ENCODE results near the gene RABGGTA.
"Not testable (repeated sequence)": the region's sequence is repeated elsewhere in the genome, so short reads cannot be mapped to it uniquely, and the experiment has no call there.

The RABGGTA gene

DNA sequence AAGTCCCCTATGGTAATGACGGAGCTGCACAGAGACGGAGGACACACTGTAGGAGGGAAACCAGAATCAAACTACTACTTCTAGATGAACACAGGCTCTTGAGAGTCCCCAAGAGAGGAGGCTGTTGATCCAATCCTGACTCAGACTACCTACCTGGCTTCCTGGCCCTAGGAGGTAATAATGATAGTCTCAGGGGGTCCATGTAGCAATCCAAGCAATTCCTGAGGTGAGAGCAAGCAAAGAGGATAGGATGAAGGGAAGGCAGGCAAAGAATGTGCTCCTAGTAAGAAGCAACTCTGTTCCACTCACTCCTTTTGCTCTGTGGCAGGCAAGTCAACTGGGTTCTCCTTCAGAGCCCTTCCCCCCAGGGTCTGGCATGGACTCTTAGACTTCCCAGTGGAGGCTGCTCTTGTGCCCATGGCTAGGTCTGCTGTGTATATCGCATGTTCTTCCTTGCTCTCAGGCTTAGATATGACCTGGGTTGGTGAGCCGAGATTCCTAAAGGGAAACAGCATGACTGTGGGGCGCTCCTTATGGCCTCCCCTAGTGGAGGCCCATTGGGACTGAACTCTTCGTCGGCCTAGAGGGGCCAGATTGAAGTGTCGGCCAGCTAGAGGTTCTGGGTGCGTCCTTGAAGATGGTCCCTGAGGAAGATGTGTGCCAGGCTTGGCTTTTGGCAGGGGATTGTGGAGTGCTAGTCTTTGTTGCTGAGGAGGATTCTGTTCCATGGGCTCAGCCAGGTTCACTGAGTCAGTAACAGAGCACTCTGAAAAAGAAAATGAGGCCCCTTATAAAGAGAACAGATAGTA, 31.1 kb downstream of the RABGGTA start:
- DNase-seq (ENCODE audit: low read depth) = no peak

DNA sequence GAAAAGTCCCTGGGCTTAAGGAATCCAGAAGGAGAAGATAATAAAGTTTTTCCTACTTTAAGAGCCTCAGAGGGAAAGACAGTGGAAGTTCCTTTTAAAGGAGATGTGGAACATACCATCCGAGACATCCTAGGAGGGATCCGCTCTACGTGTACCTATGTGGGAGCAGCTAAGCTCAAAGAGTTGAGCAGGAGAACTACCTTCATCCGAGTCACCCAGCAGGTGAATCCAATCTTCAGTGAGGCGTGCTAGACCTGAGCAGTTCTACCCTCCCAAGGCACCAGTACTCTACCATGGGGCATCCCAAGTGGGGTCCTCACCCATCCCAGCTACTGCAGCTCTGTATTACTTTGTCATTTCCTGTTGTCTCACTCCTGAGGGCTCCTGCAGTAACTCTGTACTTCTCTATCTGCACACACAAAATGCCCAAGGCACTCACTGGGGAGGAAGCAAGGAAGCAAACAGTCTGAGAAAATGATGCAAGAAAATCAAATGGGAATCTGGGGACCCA, 32.8 kb downstream of the RABGGTA start:
- no peak for DNase-seq (ENCODE audit: low read depth)

DNA sequence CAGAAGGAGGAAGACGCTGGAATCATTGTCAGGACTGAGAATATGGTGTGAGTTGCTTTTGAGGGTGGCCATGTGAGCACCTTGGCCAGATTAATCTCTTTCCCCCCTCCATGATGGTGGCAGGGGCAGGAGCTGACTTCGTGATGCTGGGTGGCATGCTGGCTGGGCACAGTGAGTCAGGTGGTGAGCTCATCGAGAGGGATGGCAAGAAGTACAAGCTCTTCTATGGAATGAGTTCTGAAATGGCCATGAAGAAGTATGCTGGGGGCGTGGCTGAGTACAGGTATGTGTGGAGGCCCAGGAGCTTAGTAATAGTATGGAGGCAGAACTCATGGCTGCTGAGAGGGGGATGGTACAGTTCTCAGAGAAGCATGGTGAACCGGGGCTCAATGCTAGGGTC, 33.3 kb downstream of the RABGGTA start:
- no peak for DNase-seq (ENCODE audit: low read depth)

- DNase-seq (ENCODE audit: low read depth) = peak; percentile 71
Measured at GRCh38 chr14:24237463-24237955, 33.9 kb downstream of the RABGGTA start.

- no peak for DNase-seq (ENCODE audit: low read depth)
Measured at GRCh38 chr14:24236689-24237462, 34.5 kb downstream of the RABGGTA start.

DNA sequence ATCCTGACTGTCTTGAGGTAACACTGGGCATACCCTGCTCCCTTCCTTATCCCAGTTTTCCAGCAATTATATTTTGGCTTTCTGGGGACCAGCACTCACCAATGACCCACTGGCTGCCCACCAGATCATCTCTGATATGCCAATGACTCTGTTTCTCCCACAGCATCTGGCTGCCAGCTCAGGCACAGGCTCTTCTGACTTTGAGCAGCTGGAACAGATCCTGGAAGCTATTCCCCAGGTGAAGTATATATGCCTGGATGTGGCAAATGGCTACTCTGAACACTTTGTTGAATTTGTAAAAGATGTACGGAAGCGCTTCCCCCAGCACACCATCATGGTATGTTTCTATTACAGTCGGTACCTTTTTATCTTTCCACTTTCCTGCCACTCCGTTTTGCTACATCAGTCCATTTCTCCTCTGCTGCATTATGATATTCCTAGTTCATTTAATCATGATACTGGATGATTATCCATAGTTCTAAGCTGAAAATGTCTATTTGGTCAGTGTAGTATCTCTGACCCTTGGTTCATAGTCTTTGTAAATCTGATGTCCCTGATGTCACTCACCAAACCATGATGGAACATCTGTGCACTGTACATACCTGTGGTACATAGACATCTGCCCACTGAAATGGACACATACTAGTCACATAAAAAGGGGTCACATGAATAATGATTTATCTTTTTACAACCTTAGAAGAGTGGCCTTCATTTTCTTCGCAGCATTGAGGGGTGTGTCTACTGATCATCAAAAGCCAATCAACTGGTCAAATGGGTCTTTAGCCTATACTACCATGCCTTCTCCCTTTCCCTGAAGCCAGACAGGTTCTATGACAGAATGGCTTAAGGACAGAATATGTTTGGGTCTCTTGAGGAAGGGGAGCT, 35.4 kb downstream of the RABGGTA start:
- DNase-seq (ENCODE audit: low read depth) = no peak

GRCh38 chr14:24234095-24235005, 37.0 kb downstream of the RABGGTA start:
- DNase-seq (ENCODE audit: low read depth) = no peak

GRCh38 chr14:24233538-24233866, 37.9 kb downstream of the RABGGTA start:
- DNase-seq (ENCODE audit: low read depth) = no peak

DNA sequence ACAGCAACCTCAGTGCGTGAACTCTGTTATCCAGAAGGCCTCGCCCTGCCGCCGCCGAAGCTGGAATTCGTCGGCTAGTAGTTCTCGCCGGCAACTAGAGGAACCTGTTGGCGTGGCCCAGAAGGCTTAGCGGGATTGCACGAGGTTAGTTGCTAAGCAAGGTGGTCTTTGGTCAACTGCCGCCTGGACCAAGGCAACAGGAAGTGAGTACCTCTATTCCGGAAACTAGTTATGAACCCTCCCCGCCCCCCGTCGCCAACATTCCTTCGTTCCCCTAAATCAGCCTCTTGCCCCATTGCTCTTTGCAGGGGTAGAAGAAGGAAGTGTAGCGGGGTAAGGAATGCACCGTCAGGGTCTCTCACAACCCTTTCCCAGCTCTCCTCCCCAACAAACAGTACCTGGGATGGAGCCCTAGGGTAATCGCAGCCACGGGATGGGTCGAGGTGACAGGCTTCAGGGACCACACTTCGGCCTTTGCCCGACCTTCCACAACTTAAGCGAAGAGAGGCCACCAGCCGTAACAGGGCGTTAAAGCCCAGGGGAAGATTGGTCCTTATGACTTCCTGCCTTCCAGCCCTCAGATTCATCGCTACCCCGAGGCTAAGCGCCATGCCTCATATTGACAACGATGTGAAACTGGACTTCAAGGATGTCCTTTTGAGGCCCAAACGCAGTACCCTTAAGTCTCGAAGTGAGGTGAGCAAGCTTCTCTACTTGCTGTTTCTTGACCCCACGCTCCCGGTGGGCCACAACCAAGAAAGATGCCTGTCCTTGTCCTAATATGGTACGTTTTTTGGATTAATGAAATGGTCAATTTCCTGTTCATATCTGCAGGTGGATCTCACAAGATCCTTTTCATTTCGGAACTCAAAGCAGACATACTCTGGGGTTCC, 38.5 kb downstream of the RABGGTA start, which contains the start of gene GMPR2:
Gene GMPR2, plus strand, starts transcription at position 285 of the 893 bp plus-strand sequence. Its CDS starts 325 bp downstream, at position 610.
- no peak for DNase-seq (ENCODE audit: low read depth)

DNA sequence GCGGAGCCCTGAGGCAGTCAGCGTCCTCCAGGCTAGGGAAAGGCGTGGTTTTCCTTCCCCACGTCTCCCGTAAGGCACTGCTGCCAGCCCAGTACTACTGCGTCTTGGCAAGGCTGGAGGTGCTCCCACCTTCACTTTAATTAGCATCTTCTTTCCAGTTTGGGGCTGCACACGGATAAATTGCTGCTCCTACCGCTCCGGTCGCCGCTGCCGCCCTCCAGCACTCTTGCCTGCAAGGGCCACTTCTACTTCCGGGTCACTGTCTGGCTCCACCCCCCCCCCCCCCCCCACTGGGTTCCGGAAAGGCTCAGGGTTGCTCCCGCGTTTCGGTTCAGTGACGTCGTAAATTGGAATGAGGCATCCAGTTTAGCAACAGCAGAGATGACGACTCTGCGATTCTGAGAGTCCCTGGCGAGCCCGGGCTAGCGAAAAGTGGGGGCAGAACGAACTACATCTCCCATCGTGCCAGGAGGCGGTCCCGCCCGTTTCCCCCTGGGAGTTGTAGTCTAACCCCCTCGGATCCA, 39.2 kb downstream of the RABGGTA start, which contains the start of gene NEDD8:
Gene NEDD8, minus strand, starts transcription at position 247 of the 524 bp plus-strand sequence. Its CDS starts 100 bp downstream, at position 147.
- DNase-seq (ENCODE audit: low read depth) = peak; percentile 97

GRCh38 chr14:24231263-24232120, 39.9 kb downstream of the RABGGTA start:
- DNase-seq (ENCODE audit: low read depth) = no peak

DNA sequence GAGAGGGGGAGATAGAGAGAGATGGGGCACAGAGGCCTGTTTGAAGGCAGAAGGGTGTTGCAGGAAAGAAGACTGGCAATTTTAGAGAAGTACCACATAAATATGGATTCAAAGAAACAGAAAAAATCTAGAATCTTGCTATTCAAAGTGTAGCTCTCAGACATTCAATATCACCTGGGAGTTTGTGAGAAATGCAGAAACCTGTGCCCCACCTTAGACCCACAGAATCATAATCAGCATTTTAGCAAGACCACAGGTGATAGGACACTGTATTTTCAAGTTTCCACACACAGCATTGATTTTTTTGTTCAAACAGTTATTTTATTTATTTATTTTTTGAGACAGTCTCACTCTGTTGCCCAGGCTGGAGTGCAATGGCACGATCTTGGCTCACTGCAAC, 42.5 kb downstream of the RABGGTA start:
- DNase-seq (ENCODE audit: low read depth) = no peak

- no peak for DNase-seq (ENCODE audit: low read depth)
Measured at GRCh38 chr14:24226473-24226872, 44.9 kb downstream of the RABGGTA start.

GRCh38 chr14:24224618-24225071, 46.8 kb downstream of the RABGGTA start:
- DNase-seq (ENCODE audit: low read depth) = peak; percentile 41

DNA sequence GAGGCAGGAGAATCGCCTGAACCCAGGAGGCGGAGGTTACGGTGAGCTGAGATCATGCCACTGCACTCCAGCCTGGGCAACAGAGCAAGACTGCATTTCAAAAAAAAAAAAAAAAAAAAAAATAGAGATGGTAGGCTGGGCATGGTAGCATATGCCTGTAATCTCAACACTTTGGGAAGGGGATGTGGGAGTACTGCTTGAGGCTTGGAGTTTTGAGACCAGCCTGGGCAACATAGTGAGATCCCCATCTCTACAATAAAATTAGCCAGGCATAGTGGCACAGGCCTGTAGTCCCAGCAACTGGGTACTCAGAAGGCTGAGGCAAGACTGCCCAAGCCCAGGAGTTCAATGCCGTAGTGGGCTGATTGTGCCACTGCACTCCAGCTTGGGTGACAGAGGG, 48.4 kb downstream of the RABGGTA start:
- not testable (repeated sequence) for DNase-seq (ENCODE audit: low read depth)

- DNase-seq (ENCODE audit: low read depth) = no peak
Measured at GRCh38 chr14:24219521-24219920, 51.9 kb downstream of the RABGGTA start.

DNA sequence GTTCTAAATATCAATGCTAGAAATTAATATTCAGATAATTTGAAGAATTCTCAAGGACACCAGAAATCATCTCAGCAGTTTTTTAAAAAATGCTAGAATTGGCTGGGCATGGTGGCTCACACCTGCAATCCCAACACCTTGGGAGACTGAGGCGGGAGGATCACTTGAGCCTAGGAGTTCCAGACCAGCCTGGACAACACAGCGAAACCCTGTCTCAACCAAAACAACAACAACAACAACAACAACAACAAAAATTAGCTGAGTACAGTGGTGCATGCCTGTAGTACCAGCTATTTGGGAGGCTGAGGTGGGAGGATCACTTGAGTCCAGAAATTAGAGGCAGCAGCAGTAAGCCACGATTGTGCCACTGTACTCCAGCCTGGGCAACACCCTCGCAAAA, 52.3 kb downstream of the RABGGTA start:
- DNase-seq (ENCODE audit: low read depth) = no peak

GRCh38 chr14:24216876-24217275, 54.5 kb downstream of the RABGGTA start:
- DNase-seq (ENCODE audit: low read depth) = not testable (repeated sequence)
